ENCODE results near the gene EPHA2. TPM values are rescaled to one million over a fixed set of nuclear protein-coding genes. Genes with fewer than 3 reads are reported as not detected.

EPHA2 gene
- total RNA-seq, 1 experiment from 2014 or later: 80.5 TPM

DNA sequence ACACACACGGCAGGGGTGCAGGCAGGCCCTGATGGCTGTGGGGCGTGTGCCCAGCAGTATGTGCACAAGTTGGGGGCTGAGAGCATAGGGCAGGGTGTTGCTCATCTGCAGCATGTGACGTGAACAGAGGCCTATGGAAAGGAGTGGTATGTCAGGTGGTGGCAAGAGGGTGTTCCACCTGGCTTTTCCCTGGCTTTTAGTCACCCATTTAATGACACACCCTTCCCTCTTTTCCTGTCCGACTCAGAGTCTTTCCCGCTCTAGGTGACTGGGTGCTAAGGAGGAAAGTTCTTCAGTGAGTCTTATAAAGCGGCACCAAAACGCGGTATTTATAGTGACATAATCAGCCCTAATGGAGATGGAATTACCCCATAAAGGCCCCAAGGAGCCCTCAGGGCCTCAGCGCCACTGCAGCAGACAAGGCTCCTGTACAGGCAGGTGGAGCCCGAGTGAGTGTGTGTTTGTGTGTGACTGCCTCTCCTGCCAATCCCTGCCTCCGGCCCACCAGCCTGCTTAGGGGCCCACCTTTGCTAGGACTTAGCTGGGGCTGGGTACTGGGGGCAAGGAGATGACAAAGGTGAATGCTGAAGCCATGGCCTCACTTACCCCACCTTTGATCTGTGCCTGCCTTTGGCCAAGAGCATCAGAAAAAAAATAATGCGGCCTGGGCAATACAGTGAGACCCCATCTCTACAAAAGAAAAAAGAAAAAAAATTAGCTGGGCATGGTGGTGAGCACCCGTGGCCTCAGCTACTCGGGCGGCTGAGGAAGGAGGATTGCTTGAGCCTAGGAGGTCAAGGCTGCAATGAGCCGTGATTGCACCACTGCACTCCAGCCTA lies 3.3 kb upstream of the EPHA2 start:
- no peak for DNase-seq

DNA sequence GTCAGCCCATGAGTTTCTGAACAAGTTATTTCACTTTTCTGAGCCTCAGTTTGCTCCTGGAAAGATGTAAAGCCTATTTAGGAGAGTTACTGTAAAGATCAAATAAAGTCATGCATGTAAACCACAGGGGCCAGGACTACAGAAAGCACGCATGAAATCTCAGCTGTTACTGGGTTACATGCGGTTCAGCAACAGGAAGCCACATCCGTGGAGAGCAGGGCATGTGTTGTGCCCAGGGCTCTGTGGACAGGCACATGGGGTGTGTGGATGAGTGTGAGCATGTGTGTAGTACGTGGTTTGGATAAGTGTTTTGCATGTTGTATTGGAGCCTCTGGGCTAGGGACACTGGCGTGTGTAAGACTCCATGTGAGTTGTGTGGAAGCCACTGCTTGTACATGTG lies 2.2 kb upstream of the EPHA2 start:
- Histone ChIP-seq H3K9me3 (no peaks in the 10 kb centered on the region), H3K27me3 (no peaks in the 10 kb centered on the region), H3K36me3 (peaks cover 23% of the 10 kb centered on the region), H3K4me3 (no peak overlapping the region)
- no peak for DNase-seq

More for the DNA sequence above, 3.3 kb upstream of the EPHA2 start:
- Histone ChIP-seq H3K9me3 (no peaks in the 10 kb centered on the region), H3K27me3 (no peaks in the 10 kb centered on the region), H3K36me3 (peaks cover 11% of the 10 kb centered on the region), H3K4me3 (no peak overlapping the region)

DNA sequence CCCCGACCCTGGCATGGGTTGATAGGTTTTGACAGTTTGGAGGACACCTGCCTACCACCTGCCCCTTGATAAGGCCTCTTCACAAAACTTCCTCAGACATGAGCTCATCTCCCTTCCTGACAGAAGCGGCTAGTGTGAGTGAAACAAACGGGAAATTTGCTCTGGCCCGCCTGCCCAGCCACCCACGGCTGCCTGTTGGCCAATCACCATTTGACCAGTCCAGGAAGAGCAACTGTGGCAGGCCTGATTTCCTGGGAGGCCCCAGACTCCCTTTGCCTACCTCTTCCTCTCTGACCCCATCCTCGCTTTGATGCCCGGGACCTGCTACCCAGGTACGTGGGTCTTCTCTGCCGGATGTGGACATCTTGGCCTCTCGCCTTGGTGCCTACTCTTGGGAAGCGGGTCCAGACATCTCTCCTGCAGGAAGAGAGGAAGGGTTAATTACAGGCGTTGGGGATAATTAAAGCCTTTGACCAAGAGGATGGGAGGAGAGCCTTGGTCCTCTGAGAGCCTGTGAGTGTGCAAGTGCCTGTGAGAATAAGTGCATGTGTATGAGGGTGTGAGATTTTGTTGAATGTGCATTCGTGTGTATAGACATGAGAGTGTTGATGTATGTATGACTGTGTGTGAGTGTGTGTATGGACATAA lies 1.1 kb upstream of the EPHA2 start:
- no peak for DNase-seq
- no peak overlapping the region for H3K4me3 ChIP-seq
- no peaks in the 10 kb centered on the region for H3K27me3 ChIP-seq
- H3K36me3 ChIP-seq: peaks cover 29% of the 10 kb centered on the region
- no peaks in the 10 kb centered on the region for H3K9me3 ChIP-seq

DNA sequence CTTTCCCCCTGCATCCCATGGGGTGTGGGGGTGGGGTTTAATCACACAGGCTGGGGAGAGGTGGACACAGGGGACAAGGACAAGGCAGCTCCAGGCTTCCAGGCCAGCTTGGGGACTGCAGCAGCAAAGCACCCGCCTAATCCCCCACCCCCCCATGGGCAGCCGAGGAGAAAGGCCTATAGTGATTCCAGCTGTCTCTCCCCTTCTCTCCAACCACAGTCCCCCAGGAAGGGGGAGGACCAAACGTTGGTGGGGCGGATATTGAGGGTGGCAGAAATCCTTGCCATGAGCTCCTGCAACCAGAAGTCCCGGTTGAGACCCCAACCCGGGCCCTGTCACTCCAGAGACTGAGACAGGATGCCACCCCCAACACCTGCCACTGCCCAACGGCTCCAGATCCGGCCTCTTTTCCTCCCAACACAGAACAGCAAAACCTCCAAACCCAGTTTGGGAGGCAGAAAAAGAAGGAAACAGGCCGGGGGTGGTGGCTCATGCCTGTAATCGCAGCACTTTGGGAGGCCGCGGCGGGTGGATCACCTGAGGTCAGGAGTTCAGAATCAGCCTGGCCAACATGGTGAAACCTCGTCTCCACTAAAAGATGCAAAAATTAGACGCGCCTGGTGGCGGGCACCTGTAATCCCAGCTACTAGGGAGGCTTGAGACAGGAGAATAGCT lies 1.7 kb downstream of the EPHA2 start:
- Histone ChIP-seq H3K4me3 (peak overlapping the region; percentile 91), H3K27me3 (no peaks in the 10 kb centered on the region), H3K36me3 (peaks cover 58% of the 10 kb centered on the region), H3K9me3 (no peaks in the 10 kb centered on the region)
- DNase-seq: no peak

DNA sequence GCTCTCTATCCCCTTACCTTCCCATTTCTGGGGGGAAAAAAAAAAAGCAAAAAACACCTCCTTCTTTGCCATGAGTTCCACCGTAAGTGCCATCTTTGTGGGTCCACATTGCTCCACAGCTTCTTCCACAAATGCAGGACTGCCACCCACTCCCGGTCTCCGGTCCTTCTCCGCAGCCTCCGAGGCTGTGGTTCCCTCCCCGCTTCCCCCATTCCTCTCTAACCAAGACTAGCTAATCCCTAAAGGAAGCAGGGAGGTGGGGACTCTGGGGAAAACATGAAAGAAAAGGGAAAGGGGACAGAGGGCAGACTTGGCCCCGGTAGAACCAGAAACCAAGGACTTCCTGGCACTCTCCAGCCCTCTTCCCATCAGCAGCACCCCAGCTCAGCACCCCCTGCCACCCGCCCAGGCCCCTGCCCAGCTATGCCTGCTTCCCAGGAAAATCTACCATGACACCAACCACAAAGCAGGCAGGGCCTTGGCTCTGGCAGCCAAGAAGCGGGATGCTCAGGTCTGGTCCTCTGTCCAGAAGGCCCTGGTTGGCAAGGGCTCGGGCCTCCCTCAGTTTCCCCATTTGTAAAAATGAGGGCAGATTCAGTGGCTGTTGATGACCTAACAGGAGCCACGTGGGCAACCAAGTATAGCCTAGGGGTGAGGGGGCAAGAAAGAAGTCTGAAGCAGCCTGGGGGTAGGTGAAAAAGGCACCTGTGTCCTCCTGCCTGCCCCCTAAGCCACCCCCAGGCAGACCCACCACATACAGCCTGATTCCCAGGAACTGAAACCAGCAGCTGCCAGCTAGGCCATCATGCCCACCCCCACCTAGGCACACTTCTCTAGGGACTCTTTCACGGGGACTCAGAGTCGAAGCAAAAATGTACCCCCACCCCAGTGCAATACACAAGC lies 2.5 kb downstream of the EPHA2 start:
- no peak for DNase-seq
- Histone ChIP-seq H3K9me3 (no peaks in the 10 kb centered on the region), H3K27me3 (no peaks in the 10 kb centered on the region), H3K4me3 (peak overlapping the region; percentile 91), H3K36me3 (peaks cover 66% of the 10 kb centered on the region)

DNA sequence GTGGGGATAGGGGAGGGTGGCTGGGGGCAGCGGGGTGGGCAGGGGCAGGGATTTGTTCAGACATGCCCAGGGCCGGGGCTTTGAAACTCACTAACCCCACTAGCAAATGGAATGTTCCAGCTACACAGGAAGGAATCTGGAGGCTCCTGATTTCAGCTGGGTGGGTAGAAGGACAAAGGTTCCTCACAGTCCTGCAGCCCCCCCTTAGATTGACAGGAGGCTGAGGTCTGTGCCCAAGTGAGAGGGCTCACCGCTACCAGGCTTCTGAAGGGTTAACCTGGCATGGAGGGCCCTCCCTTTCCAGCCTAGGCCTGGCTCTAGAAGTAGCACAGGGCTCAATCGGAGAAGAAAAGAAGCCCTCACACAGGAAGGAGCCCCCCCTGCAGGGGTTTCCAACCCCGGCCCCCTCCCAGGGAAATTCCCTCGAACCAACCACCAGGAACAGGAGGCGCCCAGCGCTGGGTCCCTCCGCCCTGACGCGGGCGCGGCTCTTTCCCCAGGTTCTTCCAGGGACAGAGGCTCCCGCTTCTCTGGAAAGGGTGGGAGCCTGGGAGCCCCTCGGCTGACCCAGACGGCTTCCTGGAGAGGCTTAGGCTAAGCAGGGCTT lies 3.3 kb downstream of the EPHA2 start:
- H3K27me3 ChIP-seq: no peaks in the 10 kb centered on the region
- H3K36me3 ChIP-seq: peaks cover 73% of the 10 kb centered on the region
- no peak for DNase-seq
- H3K9me3 ChIP-seq: no peaks in the 10 kb centered on the region
- peak overlapping the region; percentile 91 for H3K4me3 ChIP-seq

DNA sequence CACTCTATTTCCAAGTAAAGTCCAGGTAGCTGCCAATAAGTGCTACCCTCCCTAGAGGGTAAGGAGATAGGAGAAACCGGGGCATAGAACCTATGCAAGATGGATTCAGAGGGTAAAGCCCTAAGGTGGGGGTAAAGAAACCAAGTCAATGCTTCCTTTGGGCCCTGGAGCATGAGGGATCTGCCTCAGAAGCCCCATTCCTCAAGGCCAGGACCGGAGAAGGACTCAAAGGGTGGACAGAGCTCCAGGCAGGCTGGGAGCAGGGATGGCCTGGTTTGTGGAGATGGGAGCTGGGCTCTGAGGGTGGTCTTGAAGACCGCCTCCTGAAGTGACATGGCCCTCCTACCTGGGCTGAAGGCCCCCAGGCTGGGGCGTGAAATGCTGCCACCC lies 3.9 kb downstream of the EPHA2 start:
- peak overlapping the region; percentile 9; the same call in 1 of the 2 replicates for H3K4me3 ChIP-seq
- DNase-seq: no peak
- H3K27me3 ChIP-seq: no peaks in the 10 kb centered on the region
- peaks cover 79% of the 10 kb centered on the region for H3K36me3 ChIP-seq
- no peaks in the 10 kb centered on the region for H3K9me3 ChIP-seq

DNA sequence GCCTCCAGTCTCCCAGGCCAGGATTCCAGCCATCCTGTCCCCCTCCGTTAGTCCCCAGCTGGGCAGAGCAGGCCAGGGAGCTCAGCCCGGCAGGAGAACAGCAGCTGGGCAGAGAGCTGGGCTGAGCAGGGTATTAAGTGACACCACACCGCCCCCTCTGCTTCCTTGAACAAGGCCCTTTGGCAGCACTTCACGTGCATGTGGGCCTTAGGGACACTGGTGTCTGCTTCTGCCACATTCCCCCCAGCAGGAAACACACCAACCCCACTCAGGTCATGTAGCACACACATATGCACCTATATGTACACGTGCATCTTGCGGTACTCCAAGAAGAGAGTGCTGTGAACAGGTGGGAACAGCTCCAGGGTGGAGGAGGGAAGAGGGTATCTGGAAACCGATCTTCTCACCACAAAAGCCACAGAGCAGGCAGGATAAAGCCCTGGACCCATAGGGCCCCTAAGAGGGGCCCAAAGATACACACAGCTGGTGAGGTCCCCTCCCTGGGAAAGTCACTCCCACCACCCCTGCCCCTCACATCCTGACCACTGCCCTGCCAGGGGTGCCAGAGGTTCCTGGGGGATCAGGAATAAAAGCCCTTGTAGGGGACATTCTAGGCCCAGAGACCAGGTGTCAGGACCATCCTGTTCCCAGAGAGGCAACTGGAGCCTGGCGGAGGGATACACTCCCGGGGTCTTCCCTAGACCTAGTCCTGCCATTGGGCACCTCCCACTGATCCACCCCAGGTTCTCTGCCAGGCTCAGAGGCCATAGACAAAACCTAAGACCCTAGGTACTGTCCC lies 4.5 kb downstream of the EPHA2 start:
- Histone ChIP-seq H3K9me3 (no peaks in the 10 kb centered on the region), H3K4me3 (peak overlapping the region; percentile 9; the same call in 1 of the 2 replicates), H3K36me3 (peaks cover 85% of the 10 kb centered on the region), H3K27me3 (no peaks in the 10 kb centered on the region)
- DNase-seq: peak; percentile 47

DNA sequence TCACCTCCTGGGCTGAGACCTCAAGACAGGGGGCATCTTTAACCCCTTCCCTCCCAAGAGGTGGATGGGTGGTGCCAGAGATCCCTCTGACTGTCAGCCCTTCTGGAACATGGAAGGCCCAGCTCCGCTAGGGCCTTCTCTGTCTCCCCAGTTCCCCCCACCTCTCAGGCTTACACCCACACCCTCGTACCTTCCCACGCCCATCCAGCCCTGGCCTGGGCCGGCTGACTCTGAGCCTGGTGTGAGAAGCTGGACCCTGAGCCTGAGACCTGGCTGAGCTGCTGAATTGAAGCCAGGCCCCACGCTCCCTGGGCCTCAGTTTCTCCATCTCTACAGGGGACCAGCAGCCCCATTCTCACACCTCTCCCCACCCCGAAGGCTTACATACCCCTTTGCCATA lies 5.4 kb downstream of the EPHA2 start:
- no peaks in the 10 kb centered on the region for H3K27me3 ChIP-seq
- no peak for DNase-seq
- H3K4me3 ChIP-seq: no peak overlapping the region; the same call in 1 of the 2 replicates
- H3K9me3 ChIP-seq: no peaks in the 10 kb centered on the region
- H3K36me3 ChIP-seq: peaks cover 92% of the 10 kb centered on the region

DNA sequence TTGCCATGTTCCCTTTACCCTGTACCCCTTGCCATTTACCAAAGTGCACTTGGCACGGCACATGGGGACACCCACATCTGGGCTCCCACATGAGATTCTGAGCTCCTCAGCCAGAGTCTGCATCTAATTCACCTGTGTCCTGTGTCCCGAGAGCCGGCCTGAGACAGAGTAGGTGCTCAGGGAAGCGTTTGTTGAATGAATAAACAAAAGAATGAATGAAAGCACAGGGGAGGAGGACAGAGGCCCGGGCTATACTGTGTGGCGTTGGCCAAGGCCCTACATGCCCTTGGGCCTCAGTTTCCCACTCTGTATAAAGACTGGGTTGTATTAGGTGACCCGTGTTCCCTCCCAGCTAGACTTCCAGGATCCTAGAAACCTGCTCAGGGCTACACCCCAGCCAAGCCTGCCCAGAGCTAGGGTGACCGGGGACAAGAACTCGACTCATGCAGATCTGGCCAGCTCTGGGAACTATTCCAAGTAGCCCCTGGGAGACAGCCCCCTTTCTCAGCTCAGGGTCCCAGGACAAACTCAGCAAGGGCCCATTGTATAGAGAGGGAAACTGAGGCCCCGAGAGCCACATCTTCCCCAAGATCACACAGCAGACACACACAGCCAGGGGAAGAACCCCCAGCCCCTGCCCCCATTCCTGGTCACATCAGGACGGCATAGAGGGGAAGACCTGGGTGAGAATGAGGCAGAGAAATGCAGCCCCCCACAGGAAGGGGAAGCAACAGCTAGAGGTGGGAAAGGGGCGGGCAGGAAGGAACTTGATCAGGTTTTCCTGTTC lies 6.0 kb downstream of the EPHA2 start:
- Histone ChIP-seq H3K36me3 (peaks cover 92% of the 10 kb centered on the region), H3K9me3 (no peaks in the 10 kb centered on the region), H3K27me3 (no peaks in the 10 kb centered on the region), H3K4me3 (no peak overlapping the region)
- no peak for DNase-seq

DNA sequence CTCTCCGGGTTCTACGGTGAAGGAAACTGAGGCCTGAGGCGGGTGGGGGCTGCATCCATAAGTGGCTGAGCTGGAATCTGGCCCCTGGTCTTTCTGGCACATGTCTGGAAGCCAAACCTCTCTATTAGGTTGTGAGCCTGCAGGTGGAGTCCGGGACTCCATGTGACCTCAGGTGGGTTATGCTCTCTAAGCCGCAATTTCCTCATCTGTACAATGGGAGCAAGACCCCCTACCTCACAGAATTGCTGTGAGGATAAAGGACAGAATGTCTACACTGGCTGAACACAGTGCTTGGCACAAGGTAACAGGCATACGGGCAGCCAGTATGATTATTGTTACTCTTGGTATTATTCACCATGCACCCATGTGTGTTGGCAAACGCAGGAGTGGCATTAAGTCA lies 6.7 kb downstream of the EPHA2 start:
- Histone ChIP-seq H3K27me3 (no peaks in the 10 kb centered on the region), H3K4me3 (no peak overlapping the region), H3K36me3 (peaks cover 94% of the 10 kb centered on the region), H3K9me3 (no peaks in the 10 kb centered on the region)
- DNase-seq: no peak

DNA sequence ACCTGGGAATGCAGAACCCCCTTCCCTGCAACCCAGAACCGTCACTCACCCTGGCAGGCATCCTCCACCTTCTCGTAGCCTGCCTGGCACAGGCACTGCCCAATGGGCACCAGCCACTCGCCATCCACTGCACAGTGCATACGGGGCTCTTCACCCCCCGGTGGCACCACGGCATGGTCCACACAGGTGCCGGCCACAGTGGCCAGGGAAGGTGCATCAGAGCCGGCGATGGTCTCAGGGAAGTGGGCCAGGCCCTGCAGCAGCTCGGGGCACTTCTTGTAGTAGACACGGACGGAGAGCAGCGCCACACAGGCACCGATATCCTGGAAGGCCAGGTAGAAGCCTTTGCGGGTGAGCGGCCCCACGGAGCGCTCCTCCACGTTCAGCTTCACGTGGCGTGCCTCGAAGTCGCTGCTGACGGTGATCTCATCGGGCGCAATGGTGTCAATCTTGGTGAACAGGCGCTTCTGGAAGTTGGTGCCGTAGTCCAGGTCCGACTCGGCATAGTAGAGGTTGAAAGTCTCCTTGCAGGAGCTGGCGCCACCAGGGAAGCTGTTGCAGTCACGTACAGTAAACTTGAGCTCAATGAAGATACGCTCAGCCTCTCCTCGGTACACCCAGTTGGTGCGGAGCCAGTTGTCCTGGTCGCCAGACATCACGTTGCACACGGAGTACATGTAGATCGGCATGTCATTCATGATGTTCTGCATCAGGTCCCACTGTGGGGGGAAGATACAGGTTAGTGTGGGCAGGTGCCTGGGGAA lies 7.4 kb downstream of the EPHA2 start:
- Histone ChIP-seq H3K4me3 (no peak overlapping the region), H3K9me3 (no peaks in the 10 kb centered on the region), H3K27me3 (no peaks in the 10 kb centered on the region), H3K36me3 (peaks cover 94% of the 10 kb centered on the region)
- no peak for DNase-seq

DNA sequence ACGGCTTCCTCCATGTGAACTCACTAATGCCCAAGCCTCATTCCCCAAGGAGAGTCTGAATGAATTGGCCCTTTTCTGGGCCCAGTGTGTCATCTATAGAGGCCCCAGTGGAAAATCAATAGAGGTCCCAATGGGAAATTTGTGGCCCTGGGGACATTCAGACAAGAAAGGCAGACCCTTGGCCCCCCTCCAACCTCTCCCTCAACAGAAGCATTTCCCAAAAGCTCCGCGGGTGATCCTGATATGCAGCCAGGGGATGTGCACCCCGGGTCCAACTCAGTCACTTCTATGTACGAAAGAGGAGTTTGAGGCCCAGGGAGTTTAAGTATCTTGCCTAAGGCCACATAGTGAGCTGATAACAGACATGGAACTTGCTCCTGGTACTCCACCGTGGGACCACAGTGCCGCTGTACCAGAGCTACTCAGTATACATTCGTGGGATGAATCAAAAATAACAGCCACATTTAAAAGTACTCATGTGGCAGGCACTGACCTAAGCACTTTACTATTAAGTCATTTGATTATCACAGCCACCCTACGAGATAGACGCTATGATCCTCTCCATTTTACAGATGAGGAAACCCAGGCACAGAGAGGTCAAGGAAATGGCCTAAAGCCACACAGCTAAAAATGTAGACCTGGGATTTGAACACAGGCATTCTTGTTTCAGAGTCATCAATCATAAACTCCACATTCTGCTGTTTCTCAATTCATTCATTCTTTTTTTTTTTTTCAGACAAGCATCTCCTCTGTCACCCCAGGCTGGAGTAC lies 8.5 kb downstream of the EPHA2 start:
- no peaks in the 10 kb centered on the region for H3K27me3 ChIP-seq
- H3K9me3 ChIP-seq: no peaks in the 10 kb centered on the region
- no peak overlapping the region for H3K4me3 ChIP-seq
- peaks cover 94% of the 10 kb centered on the region for H3K36me3 ChIP-seq
- DNase-seq: no peak
